Dendritic cell treated with granulocyte-macrophage colony-stimulating factor and Interleukin-4, amounts not matched to agents 40 ng/mL and 50 ng/mL, for 4 days (primary cell): ENCODE measurements around the gene CATSPER3.

Source experiments
- H3K27ac Mint-ChIP-seq: one replicate; pipeline ENCODE4 v1.8.0; 2022; ENCODE audit warnings: mild to moderate bottlenecking, mixed read lengths
- H3K27me3 Mint-ChIP-seq: one replicate; pipeline ENCODE4 v1.8.0; 2022; ENCODE audit warnings: mild to moderate bottlenecking, mixed read lengths
- H3K36me3 Mint-ChIP-seq: one replicate; pipeline ENCODE4 v1.8.0; 2022; ENCODE audit warnings: low read depth, mixed read lengths
- H3K4me1 Mint-ChIP-seq: one replicate; pipeline ENCODE4 v1.8.0; 2022; ENCODE audit warnings: low read depth, mixed read lengths
- H3K4me3 Mint-ChIP-seq: one replicate; pipeline ENCODE4 v1.8.0; 2022; ENCODE audit warnings: mild to moderate bottlenecking, moderate library complexity, mixed read lengths
- H3K9me3 Mint-ChIP-seq: one replicate; pipeline ENCODE4 v1.8.0; 2022; ENCODE audit warnings: mixed read lengths
- intact Hi-C: fragments of 100-400 bp; cut with micrococcal nuclease; formaldehyde crosslinking; loops from one replicate; pipeline ENCODE4 v1.15.0; 2022

Gene CATSPER3

DNA sequence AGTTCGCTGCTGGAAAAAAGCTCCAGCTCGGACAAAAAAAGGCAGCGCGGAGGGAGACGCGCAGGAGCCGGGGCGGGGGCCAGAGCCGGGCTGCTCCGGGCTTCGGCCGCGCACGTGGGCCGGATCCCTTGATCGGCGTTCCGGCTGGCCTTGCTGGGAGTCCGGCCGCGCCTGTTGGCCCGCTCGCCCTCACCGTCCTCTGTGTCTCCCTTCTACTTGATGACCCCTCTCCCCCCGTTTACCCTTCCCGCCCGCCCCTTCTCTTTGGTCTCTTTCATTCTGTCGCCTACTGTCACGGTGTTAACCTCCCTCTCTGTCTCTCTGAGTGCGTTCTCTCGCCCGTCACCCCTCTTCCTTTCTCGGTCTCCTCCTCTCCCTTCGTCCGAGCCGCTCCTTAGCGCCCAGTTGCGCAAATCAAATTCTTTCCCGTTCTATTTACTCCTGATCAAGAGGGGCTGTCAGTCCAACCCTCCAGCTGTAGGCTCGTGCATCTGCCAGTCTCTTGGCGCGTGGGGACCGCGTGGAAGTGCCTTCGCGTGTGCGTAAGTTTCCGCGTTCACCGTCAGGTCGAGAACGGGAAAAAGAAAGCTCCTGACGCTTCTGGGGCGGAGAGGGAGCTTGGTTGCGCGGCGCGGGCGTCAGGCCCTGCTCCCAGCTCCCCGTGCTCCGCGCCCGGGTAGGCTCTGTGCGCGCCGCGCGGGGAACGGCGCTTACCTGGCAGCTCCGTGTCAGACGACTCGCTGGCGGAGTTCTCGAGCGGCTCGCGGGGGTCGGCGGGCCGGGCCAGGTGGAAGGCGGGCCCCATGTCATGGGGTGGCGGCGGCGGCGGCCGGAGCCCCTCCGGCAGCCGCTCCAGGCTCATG is 65.5 kb downstream of the CATSPER3 start:
- no peak overlapping the region for H3K27ac Mint-ChIP-seq
- intact Hi-C loops: loop anchor here (2.0 to 5.0 kb wide), 2 partner anchors 84 to 158 kb away; no protein-coding TSS in a partner anchor
- no peaks in the 10 kb centered on the region for H3K9me3 Mint-ChIP-seq
- H3K4me1 Mint-ChIP-seq: peaks cover 49% of the 10 kb centered on the region
- H3K27me3 Mint-ChIP-seq: peaks cover 89% of the 10 kb centered on the region
- H3K4me3 Mint-ChIP-seq: peak overlapping the region; percentile 72
- no peaks in the 10 kb centered on the region for H3K36me3 Mint-ChIP-seq

DNA sequence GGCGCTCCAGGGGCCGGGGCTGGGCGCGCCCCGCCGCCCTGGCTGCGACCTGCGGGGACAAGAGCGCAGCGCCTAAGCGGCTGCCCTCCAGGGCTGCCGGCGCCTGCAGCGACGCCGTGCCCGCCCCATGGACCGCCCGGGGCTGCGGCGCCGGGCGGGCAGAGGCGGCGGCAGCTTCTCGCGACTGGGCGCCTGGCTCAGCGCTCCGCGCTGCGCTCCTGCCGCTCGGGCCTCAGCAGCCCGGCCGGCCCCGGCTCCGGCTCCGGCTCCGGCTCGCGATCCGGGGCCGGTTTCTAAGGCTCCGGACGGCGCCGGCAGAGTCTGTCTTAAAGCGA is 66.2 kb downstream of the CATSPER3 start, which contains the start of gene PITX1:
PITX1 (minus strand) TSS at position 328 of the 335 bp plus-strand sequence. CDS start 347 bp downstream, outside the sequence.
- Mint-ChIP-seq H3K27me3 (peaks cover 89% of the 10 kb centered on the region), H3K4me1 (peaks cover 53% of the 10 kb centered on the region), H3K27ac (no peak within 1 kb of the TSS), H3K9me3 (no peaks in the 10 kb centered on the region), H3K36me3 (no peaks in the 10 kb centered on the region), H3K4me3 (peak within 1 kb of the TSS; percentile 74)
- intact Hi-C loops: loop anchor here (2.0 to 5.0 kb wide), 2 partner anchors 83 to 157 kb away; no protein-coding TSS in a partner anchor

DNA sequence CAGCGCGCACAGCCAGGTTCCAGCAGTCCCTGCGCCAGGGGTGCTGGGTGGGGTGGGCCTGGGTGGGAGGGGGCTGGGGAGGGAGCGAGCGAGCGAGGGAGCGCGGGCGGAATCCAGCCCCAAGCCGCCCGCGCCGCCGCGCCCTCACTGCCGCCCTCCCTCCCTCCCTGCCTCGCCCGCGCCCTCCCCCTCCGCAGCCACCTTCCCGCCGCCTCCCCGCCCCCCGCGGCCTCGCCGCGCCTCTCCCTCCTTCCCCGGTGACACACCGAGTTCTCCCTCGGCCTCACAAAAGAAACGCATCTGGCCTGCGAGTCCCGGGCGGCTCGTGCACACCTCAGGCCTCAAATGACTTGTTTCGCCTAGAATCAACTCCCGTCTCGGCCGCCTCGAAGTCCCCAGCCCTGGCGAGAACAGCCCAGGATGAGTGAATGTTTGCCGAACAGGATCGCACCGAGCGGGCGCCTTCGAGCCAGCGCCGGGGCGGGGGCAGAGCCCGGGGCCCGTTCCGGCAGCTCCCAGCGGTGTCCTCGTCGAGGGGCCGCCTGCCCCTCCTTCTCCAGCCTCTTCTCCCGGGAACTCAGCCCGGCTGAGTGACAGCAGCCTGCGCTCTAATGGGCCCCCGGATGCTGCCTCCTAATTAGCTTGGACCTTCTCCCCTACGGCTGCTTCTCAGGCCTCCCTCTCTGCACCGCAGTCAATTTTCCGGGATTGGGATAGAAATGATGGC is 66.7 kb downstream of the CATSPER3 start:
- intact Hi-C loops: loop anchor here (5.0 kb wide), 1 partner anchor 83 kb away; no protein-coding TSS in a partner anchor
- peaks cover 89% of the 10 kb centered on the region for H3K27me3 Mint-ChIP-seq
- no peak overlapping the region for H3K27ac Mint-ChIP-seq
- H3K9me3 Mint-ChIP-seq: no peaks in the 10 kb centered on the region
- no peaks in the 10 kb centered on the region for H3K36me3 Mint-ChIP-seq
- H3K4me1 Mint-ChIP-seq: peaks cover 49% of the 10 kb centered on the region
- peak overlapping the region; percentile 74 for H3K4me3 Mint-ChIP-seq

DNA sequence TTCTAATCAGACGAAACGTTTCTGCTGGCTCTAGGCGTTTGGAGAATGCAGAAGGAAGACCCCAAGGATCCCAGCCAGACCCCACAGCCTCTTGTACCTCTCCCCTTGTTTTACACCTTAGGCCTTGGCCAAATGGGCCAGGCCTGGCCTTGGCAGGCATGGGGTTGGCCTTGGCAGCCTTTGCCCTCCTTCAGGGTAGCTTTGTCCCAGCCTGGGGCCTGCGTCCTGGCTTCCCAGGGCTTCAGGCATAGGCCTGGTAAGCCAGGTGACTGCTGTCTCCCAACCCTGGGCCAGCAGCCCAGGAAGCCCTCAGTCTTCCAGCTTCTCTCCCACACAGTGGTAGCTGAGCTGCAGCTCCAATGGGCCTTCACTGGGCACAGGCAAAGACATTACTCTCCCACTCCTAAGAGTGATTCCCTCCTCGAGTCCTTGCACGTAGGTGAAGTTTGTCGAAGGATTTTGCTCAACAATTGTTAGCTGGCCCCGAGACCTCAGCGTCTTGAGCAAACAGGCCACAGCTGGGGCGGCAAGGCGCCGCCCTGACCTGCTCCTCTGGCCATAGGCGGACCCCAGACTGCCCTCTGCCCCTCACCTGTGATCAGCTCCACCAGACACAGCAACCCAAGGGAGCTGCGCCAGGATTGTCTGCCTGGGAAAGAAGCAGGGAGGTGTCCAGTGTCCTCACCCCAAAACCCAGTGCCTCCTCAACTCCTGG is 67.4 kb downstream of the CATSPER3 start:
- Mint-ChIP-seq H3K36me3 (no peaks in the 10 kb centered on the region), H3K4me1 (peaks cover 45% of the 10 kb centered on the region), H3K27ac (no peak overlapping the region), H3K9me3 (no peaks in the 10 kb centered on the region), H3K4me3 (peak overlapping the region; percentile 74), H3K27me3 (peaks cover 86% of the 10 kb centered on the region)
- intact Hi-C loops: loop anchor here (5.0 kb wide), 1 partner anchor 82 kb away; no protein-coding TSS in a partner anchor

DNA sequence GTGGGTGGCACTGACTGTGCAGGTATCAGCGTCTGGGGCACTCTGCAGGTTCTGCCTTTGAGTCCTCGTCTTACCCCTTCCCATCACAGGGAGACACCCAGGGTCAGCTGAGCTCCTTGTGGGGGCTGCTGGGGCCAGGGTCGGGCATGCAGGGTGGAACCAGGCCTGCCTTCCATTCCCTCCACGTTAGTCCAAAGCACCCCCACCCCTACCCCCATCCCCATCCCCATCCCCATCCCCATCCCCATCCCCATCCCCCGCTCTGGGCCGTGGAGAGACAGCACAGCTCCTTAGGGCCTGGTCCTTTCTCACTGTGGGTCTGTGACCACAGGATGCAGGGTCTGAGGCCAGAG is 67.9 kb downstream of the CATSPER3 start:
- intact Hi-C loops: no loop called here
- Mint-ChIP-seq H3K36me3 (no peaks in the 10 kb centered on the region), H3K27ac (no peak overlapping the region), H3K4me1 (peaks cover 46% of the 10 kb centered on the region), H3K9me3 (no peaks in the 10 kb centered on the region), H3K4me3 (no peak overlapping the region), H3K27me3 (peaks cover 86% of the 10 kb centered on the region)

DNA sequence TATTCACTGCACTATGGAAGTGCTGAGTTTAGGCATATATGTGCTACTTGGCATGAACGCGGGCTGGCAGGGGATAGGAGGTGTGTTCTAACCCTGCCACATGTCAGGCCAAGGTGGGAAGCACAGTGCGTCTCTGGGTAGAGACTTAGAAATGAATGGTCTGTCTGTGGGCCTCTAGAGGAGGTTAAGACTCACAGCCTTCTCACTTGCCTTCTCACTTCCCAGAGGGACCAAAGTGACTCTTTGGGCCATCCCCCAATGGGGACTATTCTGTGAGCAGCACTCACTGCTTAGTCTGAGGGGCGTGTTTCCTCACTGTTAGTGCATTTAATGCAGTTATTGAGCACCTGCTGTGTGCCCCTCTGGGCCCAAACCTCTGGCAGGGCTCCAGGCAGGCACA is 68.7 kb downstream of the CATSPER3 start:
- H3K27me3 Mint-ChIP-seq: peaks cover 86% of the 10 kb centered on the region
- intact Hi-C loops: no loop called here
- H3K9me3 Mint-ChIP-seq: no peaks in the 10 kb centered on the region
- no peaks in the 10 kb centered on the region for H3K36me3 Mint-ChIP-seq
- peaks cover 40% of the 10 kb centered on the region for H3K4me1 Mint-ChIP-seq
- no peak overlapping the region for H3K27ac Mint-ChIP-seq
- H3K4me3 Mint-ChIP-seq: no peak overlapping the region

DNA sequence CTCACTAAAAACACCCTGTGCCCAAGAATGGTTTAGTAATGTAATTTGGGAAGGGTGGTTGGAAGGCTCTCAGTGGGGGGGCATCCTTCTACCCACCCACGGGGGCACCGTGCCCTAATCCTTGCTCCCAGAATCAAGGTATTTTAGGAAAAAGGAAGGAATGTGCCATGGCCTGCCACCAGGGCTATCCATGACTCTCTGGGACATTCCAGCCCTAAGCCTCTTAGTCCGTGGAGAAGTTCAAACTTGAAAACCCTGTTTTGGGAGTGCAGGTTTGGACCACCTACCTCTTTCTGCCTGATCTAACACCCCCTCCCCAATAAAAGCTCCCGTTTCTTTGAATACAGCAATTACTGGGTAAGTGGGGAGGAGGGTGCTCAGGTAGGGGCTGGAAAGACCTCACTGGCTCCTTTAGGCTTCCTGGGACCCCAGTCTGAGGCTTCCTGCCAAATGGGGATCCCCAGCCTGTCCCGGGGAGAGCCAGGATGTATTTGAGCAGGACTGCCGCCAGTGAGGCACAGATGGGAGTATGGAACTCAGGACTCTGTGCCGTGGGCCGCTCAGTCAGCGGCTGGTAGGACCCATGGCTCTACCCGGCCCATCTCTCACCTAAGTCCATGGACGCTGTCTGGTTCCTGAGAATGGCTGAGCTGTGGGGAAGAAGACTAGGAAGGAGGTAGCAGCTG is 70.0 kb downstream of the CATSPER3 start:
- intact Hi-C loops: no loop called here
- Mint-ChIP-seq H3K4me3 (no peak overlapping the region), H3K9me3 (no peaks in the 10 kb centered on the region), H3K27ac (no peak overlapping the region), H3K36me3 (no peaks in the 10 kb centered on the region), H3K27me3 (peaks cover 88% of the 10 kb centered on the region), H3K4me1 (peaks cover 33% of the 10 kb centered on the region)

DNA sequence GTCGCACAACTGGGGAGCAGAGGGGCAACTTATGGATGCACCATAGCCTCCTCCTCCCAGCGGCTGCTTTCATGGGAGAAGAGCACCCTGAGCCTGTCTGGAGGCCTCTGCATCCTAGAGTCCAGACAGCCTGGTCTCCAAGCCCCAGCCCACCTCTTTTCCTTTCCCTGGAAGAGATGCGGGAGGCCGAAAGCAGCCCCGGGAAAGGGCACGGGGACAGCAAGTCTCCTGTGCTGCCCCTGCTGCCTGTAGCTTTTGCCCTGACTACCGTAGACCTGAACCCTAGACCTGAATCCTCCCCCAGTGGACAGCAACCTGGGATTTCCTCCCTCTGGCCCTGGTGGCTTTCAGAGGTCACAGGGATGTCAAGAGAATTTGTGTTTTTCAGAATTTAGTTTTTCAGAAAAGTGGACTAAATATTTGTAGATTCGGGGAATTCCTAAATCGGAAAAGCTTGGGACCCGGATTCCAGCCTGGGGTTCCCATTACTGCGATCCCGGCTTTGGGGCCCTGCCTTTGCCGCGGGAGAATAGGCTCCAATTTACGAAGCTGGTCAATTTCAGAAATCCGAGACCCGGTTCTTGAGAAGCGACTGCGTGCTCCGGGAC is 70.6 kb downstream of the CATSPER3 start:
- H3K4me1 Mint-ChIP-seq: peaks cover 29% of the 10 kb centered on the region
- intact Hi-C loops: no loop called here
- no peaks in the 10 kb centered on the region for H3K36me3 Mint-ChIP-seq
- H3K9me3 Mint-ChIP-seq: no peaks in the 10 kb centered on the region
- H3K27ac Mint-ChIP-seq: no peak overlapping the region
- peaks cover 90% of the 10 kb centered on the region for H3K27me3 Mint-ChIP-seq
- H3K4me3 Mint-ChIP-seq: peak overlapping the region; percentile 17

DNA sequence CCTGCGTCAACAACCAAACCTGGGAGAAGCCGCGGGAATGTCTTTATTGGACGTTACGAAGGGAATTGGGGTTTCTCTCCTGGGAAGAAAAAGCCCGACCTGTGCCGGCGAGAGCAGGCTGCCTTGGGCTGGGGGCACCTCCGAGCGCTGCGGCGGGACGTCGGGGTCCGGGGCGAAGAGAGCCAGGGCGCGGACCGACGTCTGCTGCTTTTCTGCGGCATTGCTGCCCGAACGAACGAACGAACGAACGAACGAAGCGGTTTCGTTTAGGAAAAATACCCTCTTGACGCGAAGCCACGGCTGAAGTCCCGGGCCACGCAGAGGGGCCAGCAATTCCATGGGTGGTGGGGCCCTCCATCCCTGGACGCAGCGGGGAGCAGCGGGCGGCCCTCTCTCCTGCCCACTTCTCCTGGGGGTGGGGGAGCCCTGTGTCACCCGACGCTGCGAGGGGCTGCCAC is 71.1 kb downstream of the CATSPER3 start:
- Mint-ChIP-seq H3K9me3 (no peaks in the 10 kb centered on the region), H3K27ac (no peak overlapping the region), H3K36me3 (no peaks in the 10 kb centered on the region), H3K27me3 (peaks cover 93% of the 10 kb centered on the region), H3K4me3 (peak overlapping the region; percentile 17), H3K4me1 (peaks cover 32% of the 10 kb centered on the region)
- intact Hi-C loops: no loop called here

DNA sequence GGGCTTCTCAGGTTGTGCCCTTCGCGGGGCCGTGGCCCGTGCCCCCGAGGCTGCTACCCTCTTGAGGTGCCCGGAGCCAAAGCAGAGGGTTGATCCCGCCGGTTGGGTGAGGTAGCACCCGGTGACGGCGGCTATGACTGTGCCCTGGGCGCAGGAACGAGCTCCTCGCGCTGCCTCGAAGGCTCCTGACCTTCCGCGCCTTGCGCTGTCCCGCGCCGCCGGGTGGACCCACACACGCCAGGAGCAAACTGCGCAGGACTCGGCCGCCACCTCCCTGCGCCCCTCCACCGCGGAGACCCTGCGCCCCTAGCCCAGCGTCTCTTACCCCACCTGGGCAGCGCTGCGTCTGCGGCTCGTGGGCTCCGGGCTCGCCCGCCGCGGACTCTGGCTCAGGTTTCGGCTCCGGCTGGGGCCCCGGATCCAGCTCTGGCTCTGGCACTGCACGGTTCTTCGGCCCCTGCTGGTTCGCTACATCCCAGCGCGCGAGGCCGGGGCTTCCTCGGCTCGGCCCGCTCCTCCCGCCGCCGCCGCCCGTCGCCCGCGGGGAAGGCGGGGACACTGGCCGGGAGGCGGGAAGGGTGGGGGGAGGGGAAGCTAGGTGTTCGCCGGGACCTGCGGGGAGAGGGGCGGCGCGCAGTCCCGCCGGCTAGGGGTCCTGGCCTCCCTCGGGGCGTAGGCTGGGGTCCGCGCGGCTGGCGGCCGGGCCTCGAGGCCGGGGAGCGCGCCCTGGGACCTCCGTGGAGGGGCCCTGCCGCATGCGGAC is 71.7 kb downstream of the CATSPER3 start:
- intact Hi-C loops: no loop called here
- H3K27me3 Mint-ChIP-seq: peaks cover 97% of the 10 kb centered on the region
- no peaks in the 10 kb centered on the region for H3K36me3 Mint-ChIP-seq
- no peaks in the 10 kb centered on the region for H3K9me3 Mint-ChIP-seq
- peaks cover 30% of the 10 kb centered on the region for H3K4me1 Mint-ChIP-seq
- no peak overlapping the region for H3K27ac Mint-ChIP-seq
- H3K4me3 Mint-ChIP-seq: no peak overlapping the region

DNA sequence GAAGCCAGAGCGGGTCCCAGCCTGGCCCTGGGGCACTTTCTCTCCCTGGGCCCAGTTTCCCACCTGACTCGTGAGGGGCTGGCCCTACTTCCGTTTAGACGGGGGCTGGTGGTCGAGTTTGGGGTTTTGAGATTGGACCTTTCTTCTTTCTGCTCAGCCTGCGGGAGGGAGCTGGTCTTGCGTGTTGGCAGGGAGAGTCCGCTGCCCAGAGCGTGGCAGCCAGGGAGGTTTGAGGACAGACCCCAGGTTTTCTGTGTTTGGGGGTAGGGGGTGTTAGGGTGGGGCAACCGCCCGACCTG is 72.3 kb downstream of the CATSPER3 start:
- Mint-ChIP-seq H3K27me3 (peaks cover 97% of the 10 kb centered on the region), H3K4me1 (peaks cover 24% of the 10 kb centered on the region), H3K9me3 (no peaks in the 10 kb centered on the region), H3K27ac (no peak overlapping the region), H3K4me3 (no peak overlapping the region), H3K36me3 (no peaks in the 10 kb centered on the region)
- intact Hi-C loops: no loop called here

DNA sequence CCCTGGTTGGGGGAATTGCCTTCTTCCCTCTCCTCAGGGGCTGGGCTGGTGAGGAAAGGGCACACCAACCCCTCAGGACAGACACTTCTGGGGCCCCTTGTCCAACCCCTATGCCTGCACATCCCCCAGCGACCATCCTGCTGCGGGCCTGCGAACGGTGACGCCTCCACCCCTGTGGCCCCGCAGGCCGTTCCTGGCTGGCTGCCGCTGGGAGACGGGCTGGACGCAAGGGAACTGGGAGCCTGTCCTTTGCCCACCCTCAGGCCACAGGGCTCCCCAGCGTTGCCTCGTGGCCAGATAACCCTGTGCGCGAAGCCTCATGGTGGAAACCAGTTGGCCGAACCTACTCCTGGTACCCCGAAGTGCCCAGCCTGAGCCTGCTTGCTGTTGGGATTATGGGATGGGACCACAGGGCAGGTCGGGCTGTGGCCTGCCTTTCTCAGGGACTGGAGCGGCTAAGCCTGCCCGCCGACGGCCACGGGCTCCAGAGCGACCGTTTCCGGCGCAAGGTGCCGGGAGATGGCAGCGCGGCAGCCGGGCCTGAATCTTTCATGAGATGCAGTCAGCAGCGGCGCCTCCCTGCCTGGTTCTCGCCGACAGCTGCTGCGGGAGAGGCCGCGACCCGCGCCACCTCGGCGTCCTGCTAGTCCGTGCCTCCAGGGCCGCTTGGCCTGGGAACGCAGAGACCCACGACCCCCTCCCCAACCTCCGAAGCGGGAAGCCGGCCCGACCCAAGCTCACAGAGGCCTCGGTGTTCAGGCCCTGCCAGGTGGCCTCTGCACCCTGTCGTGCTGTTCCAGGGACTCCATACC is 72.8 kb downstream of the CATSPER3 start:
- Mint-ChIP-seq H3K9me3 (no peaks in the 10 kb centered on the region), H3K27ac (no peak overlapping the region), H3K4me1 (peaks cover 22% of the 10 kb centered on the region), H3K36me3 (no peaks in the 10 kb centered on the region), H3K27me3 (peaks cover 97% of the 10 kb centered on the region), H3K4me3 (no peak overlapping the region)
- intact Hi-C loops: no loop called here
